Effector memory CD8-positive, alpha-beta T cell (primary cell): ENCODE data around the gene GAPVD1.
A peak's percentile ranks its signal among the peaks of the same experiment; 100 is the strongest.
"Not testable (repeated sequence)": the region's sequence is repeated elsewhere in the genome, so short reads cannot be mapped to it uniquely, and the experiment has no call there.

Experiments used
- ATAC-seq: fragments of 150-1000 bp; cut with Tn5 transposase; replicated peaks from 2 replicates; pipeline ENCODE4 v1.10.0; 2021; ENCODE audit warnings: mild to moderate bottlenecking, moderate library complexity
- DNase-seq, 3 experiments: peaks; one replicate each; pipeline ENCODE4 v3.0.0; 2021
- H3K27ac Mint-ChIP-seq, 2 donors: one replicate each; pipeline ENCODE4 v1.8.0; 2022; ENCODE audit warnings: mild to moderate bottlenecking in 2 of 2, mixed read lengths in 2 of 2, moderate library complexity in 2 of 2
- H3K27me3 Mint-ChIP-seq, 2 donors: one replicate each; pipeline ENCODE4 v1.8.0; 2022; ENCODE audit warnings: mixed read lengths in 2 of 2
- H3K36me3 Mint-ChIP-seq: one replicate; pipeline ENCODE4 v1.8.0; 2022; ENCODE audit warnings: mild to moderate bottlenecking, moderate library complexity, mixed read lengths; ENCODE audit not compliant: insufficient read depth
- H3K4me1 Mint-ChIP-seq, 2 donors: one replicate each; pipeline ENCODE4 v1.8.0; 2022; ENCODE audit warnings: low read depth in 2 of 2, mixed read lengths in 2 of 2
- H3K4me3 Mint-ChIP-seq, 2 donors: one replicate each; pipeline ENCODE4 v1.8.0; 2022; ENCODE audit warnings: mild to moderate bottlenecking in 2 of 2, mixed read lengths in 2 of 2, moderate library complexity in 2 of 2
- H3K9me3 Mint-ChIP-seq, 2 donors: one replicate each; pipeline ENCODE4 v1.8.0; 2022; ENCODE audit warnings: mixed read lengths in 2 of 2

Gene GAPVD1

DNA sequence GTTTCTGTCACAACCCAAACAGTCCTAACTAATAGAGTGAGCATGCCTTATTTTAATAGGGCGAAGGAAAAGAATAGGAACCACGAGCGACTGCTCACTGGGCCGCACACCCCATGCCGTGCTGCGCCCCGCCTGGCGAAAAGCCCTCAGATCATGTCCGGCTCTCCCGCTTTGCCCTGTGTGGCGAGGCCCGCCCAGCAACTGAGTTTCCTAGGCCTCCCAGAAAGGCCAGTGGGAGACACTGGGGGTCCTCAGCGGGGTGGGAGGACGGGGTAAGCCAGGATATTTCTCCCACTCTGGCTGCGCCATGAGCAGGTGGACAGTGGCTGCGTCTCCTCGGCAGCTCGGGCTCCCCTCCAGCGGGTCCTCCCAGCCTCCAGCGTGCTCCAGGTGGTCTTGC is 138.0 kb downstream of the GAPVD1 start:
- no peak for DNase-seq
- H3K9me3 Mint-ChIP-seq = no peaks in the 10 kb centered on the region
- no peak overlapping the region for H3K27ac Mint-ChIP-seq
- no peak overlapping the region for H3K4me3 Mint-ChIP-seq
- H3K4me1 Mint-ChIP-seq = no peaks in the 10 kb centered on the region
- no peak for ATAC-seq
- no peaks in the 10 kb centered on the region for H3K36me3 Mint-ChIP-seq
- H3K27me3 Mint-ChIP-seq = peaks cover 4 to 8% of the 10 kb centered on the region in 2 donors

DNA sequence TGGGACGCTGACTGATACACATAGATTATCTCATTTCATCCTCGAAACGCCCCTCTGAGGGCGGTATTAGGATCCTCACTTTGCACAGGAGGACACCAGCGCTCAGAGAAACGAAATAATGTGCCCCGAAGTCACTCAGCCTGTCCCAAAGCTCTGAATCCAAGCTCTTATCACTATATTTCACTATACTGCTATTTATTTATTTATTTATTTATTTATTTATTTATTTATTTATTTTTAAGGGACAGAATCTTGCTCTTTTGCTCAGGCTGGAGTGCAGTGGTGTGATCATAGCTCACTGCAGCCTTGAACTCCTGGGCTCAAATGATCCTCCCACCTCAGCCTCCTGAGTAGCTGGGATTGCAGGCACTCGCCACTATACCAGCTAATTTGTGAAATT is 138.6 kb downstream of the GAPVD1 start:
- not testable (repeated sequence) for ATAC-seq, DNase-seq, H3K9me3 Mint-ChIP-seq, H3K27ac Mint-ChIP-seq, H3K36me3 Mint-ChIP-seq, H3K4me1 Mint-ChIP-seq, H3K4me3 Mint-ChIP-seq
- H3K27me3 Mint-ChIP-seq = peaks cover 1 to 12% of the 10 kb centered on the region in 2 donors

DNA sequence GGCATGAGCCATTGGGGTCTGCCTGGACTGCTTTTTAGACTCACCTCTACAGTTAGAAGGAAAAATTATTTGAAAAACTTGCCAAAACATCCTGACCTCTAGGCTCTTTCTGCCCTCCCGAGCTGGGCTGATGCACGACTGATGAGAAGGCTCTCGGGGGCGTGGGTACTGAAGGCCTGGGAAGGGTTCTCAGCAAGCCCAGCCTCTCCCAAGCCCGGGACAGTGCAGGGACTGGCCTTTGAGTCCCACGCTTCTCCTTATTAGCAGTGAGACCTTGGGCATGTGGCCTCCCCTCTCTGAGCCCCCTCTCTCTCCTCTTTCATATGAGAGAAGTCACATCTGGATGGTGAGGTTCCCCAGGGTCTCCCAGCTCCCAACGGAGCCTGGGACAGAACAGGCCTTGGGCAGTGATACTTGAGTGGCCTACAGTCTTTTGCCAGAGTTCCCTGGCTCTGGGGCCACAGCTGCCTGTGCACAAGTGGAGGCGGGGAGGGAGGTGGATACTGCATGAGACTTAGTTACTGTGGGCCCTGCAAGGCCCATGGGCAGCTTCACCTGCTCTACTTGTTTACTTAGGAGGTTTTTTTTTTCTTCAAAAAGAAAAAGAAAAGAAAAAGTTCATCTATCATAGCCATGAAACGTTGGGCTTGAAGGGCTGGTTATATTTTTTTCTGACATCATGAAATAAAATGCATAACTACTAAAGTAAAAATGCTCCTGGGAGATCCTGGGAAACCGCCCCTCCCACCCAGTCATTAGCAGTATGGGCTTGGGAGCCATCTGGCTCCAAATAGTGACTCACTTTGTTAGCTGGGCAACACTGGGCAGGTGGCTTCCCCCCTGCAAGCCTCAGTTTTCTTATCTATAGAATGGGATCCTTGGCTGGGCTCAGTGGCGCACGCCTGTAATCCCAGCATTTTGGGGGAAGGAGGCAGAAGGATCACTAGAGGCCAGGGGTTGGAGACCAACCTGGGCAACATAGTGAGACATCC is 139.4 kb downstream of the GAPVD1 start:
- no peak overlapping the region for H3K4me3 Mint-ChIP-seq
- no peak overlapping the region for H3K27ac Mint-ChIP-seq
- no peak for DNase-seq

DNA sequence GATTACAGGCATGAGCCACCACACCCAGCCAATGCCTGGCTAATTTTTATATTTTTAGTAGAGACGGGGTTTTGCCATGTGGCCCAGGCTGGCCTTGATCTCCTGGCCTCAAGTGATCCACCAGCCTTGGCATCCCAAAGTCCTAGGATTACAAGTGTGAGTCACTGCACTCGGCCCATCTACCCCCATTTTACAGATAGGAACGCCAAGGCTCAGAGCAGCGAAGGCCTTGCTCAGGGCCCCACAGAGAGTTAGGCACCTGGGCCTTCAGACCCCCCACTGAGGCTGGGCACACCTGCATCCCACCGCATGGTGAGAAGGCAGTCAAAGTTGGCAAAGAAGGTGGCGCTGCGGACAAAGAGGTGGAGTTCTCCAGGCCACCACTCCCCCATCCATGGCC is 143.1 kb downstream of the GAPVD1 start:
- peaks cover 4 to 12% of the 10 kb centered on the region in 2 donors for H3K4me1 Mint-ChIP-seq
- no peak overlapping the region for H3K27ac Mint-ChIP-seq
- peaks cover 29 to 53% of the 10 kb centered on the region in 2 donors for H3K27me3 Mint-ChIP-seq
- no peak for ATAC-seq
- no peak overlapping the region for H3K4me3 Mint-ChIP-seq
- DNase-seq = no peak
- no peaks in the 10 kb centered on the region for H3K9me3 Mint-ChIP-seq
- no peaks in the 10 kb centered on the region for H3K36me3 Mint-ChIP-seq

More for the DNA sequence above, 139.4 kb downstream of the GAPVD1 start:
- ATAC-seq = no peak
- H3K27me3 Mint-ChIP-seq = peaks cover 3 to 20% of the 10 kb centered on the region in 2 donors
- H3K36me3 Mint-ChIP-seq = no peaks in the 10 kb centered on the region
- H3K9me3 Mint-ChIP-seq = no peaks in the 10 kb centered on the region
- no peaks in the 10 kb centered on the region for H3K4me1 Mint-ChIP-seq

DNA sequence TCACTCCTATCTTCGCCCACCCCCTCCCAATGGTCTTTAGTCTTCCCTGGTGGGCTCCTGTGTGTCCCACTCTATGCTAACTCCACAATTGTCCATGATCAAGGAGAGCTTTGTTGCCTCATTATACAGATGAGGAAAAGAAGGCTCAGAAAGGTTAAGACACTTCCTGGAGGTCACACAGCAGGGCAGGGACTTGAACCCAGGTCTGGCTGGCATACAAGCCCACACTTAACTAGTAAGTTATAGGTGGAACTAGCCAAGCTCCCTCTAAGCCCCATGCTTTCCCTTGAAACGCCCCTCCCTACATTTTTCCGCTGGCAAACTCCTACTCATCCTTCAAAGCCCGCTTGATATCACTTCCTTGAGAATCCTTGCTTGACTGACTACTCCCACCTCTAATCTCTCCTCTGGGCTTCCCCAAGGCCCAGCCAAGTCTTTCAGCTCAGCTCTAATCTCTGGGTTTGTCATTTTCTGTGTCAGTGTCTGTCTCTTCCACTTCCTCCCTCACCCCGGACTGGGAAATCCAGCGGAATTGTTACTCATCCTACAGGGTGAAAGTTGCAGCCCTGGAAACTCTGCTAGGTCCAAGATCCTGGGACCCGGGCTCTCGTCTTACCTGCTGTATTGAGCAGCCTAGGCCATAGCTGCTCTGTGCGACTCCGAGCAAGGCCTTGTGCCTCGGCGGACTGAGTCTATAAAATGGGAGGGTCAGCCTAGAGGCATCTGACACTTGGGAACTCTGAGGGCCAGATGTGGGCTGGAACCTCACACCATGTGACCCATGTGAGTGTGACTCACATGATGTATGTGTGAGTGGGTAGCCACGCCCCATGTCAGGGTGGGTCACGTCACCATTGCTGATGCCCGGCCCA is 144.5 kb downstream of the GAPVD1 start:
- Mint-ChIP-seq H3K4me3 (peak overlapping the region in 1 of 2 donors; percentile 76), H3K9me3 (no peaks in the 10 kb centered on the region), H3K36me3 (no peaks in the 10 kb centered on the region), H3K4me1 (peaks cover 4 to 15% of the 10 kb centered on the region in 2 donors), H3K27ac (no peak overlapping the region), H3K27me3 (peaks cover 37 to 56% of the 10 kb centered on the region in 2 donors)
- DNase-seq (no peak), ATAC-seq (no peak)

DNA sequence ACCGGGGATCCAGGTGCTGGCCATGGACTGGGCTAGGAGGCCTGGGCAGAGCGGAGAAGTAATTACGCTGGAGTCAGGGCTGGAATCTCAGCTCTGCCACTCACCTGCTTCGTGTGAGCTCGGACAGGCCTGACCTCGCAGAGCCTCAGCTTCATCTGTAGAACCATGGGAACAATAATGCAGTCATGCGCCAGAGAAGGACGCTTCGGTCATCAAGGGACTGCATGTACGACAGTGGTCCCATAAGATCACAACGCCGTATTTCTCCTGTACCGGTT is 145.1 kb downstream of the GAPVD1 start:
- no peak overlapping the region for H3K27ac Mint-ChIP-seq
- H3K9me3 Mint-ChIP-seq = no peaks in the 10 kb centered on the region
- peak overlapping the region in 1 of 2 donors; percentile 76 for H3K4me3 Mint-ChIP-seq
- DNase-seq = no peak
- peaks cover under 1% of the 10 kb centered on the region for H3K36me3 Mint-ChIP-seq
- H3K27me3 Mint-ChIP-seq = peaks cover 42 to 61% of the 10 kb centered on the region in 2 donors
- peaks cover 4 to 15% of the 10 kb centered on the region in 2 donors for H3K4me1 Mint-ChIP-seq
- no peak for ATAC-seq

DNA sequence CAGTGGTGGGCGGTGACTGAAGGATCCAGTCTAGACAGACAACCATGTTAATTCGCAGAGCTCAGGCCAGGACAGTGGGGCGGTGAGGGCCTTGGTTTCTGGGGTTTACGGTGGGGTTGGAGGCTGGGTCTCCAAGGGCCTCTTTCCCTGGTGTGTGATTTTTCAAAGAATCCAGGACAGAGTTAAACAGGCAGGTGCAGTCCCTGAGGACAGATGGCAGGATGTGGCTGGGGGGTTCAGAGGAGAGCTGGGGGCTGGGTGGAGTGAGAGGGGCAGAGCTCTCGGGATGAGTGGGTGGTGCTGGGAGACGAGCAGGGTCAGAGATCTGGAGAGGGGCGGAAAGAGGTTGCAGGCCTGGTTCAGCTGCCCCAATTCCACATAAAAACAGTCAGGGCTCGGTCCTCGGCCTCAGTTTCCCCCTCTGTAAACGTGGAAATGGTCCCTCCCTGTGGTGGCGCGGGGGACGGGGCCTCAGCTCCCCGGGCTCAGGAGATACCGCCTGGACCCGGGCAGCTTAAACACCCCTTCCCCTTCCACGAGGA is 145.9 kb downstream of the GAPVD1 start:
- peak overlapping the region; percentile 68 to 76 for H3K4me3 Mint-ChIP-seq
- DNase-seq = no peak
- H3K4me1 Mint-ChIP-seq = peaks cover 4 to 15% of the 10 kb centered on the region in 2 donors
- H3K27ac Mint-ChIP-seq = peak overlapping the region; percentile 13 to 20
- H3K9me3 Mint-ChIP-seq = no peaks in the 10 kb centered on the region
- H3K36me3 Mint-ChIP-seq = peaks cover 2% of the 10 kb centered on the region
- peaks cover 43 to 67% of the 10 kb centered on the region in 2 donors for H3K27me3 Mint-ChIP-seq
- ATAC-seq = no peak

DNA sequence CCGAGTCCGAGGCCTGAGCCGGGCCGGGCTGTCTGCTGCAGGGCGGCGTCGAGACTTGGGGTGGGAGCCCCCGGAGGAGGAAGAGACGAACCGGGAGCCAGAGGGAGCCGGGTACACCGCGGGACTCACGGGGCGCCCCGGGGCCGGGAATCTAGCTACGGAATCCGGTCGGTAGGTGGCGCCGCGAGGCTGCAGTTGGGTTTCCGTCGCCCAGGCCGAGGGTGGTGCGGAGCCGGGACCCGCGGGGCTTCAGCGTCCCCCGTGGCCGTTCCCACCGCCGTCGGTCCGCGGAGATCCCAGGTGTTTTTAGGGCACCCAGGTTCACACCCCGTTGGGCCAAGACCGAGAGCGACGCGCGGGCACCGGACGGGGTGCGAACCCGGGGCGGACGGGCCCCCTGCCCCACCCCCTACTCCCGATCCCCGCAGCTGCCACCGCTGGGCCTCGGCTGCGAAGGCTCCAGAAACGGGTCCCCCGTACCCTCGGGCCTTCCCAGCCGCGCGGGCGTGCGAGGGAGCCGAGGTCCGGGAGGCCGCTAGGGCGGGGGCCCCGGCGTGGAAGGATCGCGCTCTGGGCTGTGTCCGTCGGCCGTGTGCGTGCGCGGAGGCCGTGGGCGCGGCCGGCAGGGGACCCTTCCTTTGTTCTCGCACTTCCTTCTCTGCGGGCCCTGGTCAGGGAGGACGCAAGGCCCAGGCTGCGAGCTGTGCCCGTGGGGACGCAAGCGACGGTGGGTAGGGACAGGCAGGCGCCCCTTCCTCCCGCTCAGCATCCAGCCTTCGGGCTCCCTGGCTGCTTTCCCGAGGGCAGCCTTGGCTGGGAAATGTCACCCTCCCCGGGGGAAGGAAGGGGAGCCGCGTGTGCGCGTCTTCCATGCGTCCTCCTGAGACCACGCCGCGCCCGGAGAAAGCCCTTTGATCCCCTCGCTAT is 146.6 kb downstream of the GAPVD1 start:
- peak; percentile 65 to 69 (median 69) for DNase-seq
- Mint-ChIP-seq H3K9me3 (no peaks in the 10 kb centered on the region), H3K27me3 (peaks cover 43 to 67% of the 10 kb centered on the region in 2 donors), H3K4me1 (peaks cover 4 to 15% of the 10 kb centered on the region in 2 donors), H3K36me3 (peaks cover 2% of the 10 kb centered on the region), H3K27ac (peak overlapping the region in 1 of 2 donors; percentile 66), H3K4me3 (peak overlapping the region; percentile 79 to 90)
- peak; percentile 88 for ATAC-seq

DNA sequence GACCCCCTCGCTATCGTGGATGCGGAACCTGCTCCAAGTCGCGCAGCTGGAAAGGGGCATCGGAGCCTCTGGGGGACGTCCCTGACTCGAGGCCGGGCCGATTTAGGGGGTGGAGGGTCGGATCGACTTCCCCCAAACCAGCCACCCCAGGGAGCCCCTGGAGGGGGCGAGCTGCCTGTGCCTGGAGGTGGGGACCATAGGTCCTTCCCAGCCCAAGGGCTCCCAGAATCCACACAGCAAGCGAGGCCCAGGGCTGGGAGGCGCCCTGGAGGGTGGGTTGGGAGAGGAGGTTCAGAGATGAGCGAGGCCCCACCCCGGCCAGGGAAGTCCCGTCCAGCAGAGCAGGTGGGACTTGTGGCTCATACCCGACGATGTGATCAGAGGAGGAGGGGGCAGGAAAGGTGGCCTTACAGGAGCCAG is 147.6 kb downstream of the GAPVD1 start:
- H3K27ac Mint-ChIP-seq = peak overlapping the region in 1 of 2 donors; percentile 66
- H3K36me3 Mint-ChIP-seq = peaks cover 2% of the 10 kb centered on the region
- peaks cover 43 to 67% of the 10 kb centered on the region in 2 donors for H3K27me3 Mint-ChIP-seq
- peaks cover 4 to 15% of the 10 kb centered on the region in 2 donors for H3K4me1 Mint-ChIP-seq
- peak overlapping the region; percentile 79 to 90 for H3K4me3 Mint-ChIP-seq
- no peaks in the 10 kb centered on the region for H3K9me3 Mint-ChIP-seq
- no peak for ATAC-seq
- DNase-seq = no peak

DNA sequence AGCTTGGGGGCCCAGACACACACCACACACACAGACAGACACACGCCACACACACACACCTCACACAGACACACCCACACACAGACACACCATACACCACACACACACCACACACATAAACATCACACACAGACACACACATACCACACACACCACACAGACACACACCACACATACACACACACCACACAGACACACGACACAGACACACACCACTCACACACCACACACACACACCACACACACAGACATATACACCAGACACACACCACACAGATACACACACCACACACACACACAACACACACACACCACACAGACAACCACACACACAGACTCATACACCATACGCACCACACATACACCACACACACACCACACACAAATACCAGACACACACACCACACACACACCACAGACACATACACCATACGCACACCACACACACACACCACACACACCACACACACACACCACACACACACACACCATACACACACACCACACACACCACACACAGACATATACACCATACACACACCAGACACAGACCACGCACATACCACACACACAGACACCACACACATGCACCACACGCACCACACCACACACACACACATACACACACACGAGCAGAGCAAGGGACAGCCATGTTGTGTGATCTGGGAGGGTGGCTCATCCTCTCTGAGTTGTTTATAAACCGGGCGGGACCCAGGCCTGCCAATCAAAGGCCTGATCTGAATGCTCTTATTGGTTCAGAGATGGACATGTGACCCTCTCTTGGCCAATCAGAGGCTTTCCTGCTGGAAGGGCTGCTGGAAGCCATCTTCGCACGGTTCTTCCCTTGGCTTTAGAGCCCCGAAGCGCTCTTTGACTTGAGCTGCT is 148.3 kb downstream of the GAPVD1 start:
- Mint-ChIP-seq H3K9me3 (no peaks in the 10 kb centered on the region), H3K27ac (no peak overlapping the region), H3K4me3 (peak overlapping the region; percentile 0 to 16), H3K27me3 (peaks cover 43 to 66% of the 10 kb centered on the region in 2 donors), H3K4me1 (peaks cover 4 to 15% of the 10 kb centered on the region in 2 donors), H3K36me3 (peaks cover 2% of the 10 kb centered on the region)
- DNase-seq = no peak
- ATAC-seq = no peak

DNA sequence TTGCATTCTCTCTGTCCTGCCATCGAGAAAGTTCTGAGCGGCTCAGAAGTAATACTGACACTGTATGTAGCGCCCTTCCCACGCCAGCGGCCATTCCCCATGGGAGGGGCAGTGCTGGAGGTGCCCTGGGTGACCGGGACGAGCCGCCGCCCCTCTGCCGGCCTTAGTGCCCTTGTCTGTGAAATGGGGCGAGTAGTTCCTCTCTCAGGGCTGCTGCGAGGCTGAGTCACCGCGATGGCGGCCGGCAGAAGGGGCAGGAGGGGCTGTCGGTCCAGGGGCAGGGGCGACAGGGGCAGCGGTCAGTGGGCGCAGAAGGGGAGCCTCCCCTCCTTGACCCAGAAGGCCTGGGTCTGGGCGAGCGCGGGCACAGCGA is 148.9 kb downstream of the GAPVD1 start:
- H3K36me3 Mint-ChIP-seq = peaks cover 2% of the 10 kb centered on the region
- peaks cover 4 to 15% of the 10 kb centered on the region in 2 donors for H3K4me1 Mint-ChIP-seq
- H3K9me3 Mint-ChIP-seq = no peaks in the 10 kb centered on the region
- H3K4me3 Mint-ChIP-seq = no peak overlapping the region
- no peak for ATAC-seq
- DNase-seq = no peak
- no peak overlapping the region for H3K27ac Mint-ChIP-seq
- H3K27me3 Mint-ChIP-seq = peaks cover 43 to 60% of the 10 kb centered on the region in 2 donors
